HG03469 (cell line): ENCODE data around the gene CTH.
"Not testable (repeated sequence)": the region's sequence is repeated elsewhere in the genome, so short reads cannot be mapped to it uniquely, and the experiment has no call there.

Experiments used
- ATAC-seq: cut with Tn5 transposase; IDR thresholded peaks from one replicate; pipeline ENCODE4 v1.9.1; 2021; ENCODE audit warnings: mild to moderate bottlenecking, moderate library complexity, moderate number of reproducible peaks; ENCODE audit not compliant: unreplicated experiment

The CTH gene

GRCh38 chr1:70410604-70411359, at the start of gene CTH:
TSS of gene CTH (plus strand) at chr1:70411268. CDS start at chr1:70411416, 148 bp downstream.
- ATAC-seq = peak; percentile 87

GRCh38 chr1:70361727-70362398, 49.2 kb upstream of the CTH start:
- ATAC-seq = no peak

- no peak for ATAC-seq
Measured at GRCh38 chr1:70364439-70364838, 46.6 kb upstream of the CTH start.

- ATAC-seq = not testable (repeated sequence)
Measured at GRCh38 chr1:70366425-70366952, 44.6 kb upstream of the CTH start.

- not testable (repeated sequence) for ATAC-seq
Measured at GRCh38 chr1:70366997-70367396, 44.1 kb upstream of the CTH start.

- ATAC-seq = not testable (repeated sequence)
Measured at GRCh38 chr1:70367397-70367796, 43.7 kb upstream of the CTH start.

- ATAC-seq = not testable (repeated sequence)
Measured at GRCh38 chr1:70371586-70371985, 39.5 kb upstream of the CTH start.

GRCh38 chr1:70372426-70372825, 38.6 kb upstream of the CTH start:
- ATAC-seq = no peak

GRCh38 chr1:70373580-70373979, 37.5 kb upstream of the CTH start:
- not testable (repeated sequence) for ATAC-seq

GRCh38 chr1:70376196-70376595, 34.9 kb upstream of the CTH start:
- no peak for ATAC-seq

- peak; percentile 90 for ATAC-seq
Measured at GRCh38 chr1:70382682-70383081, 28.4 kb upstream of the CTH start.

GRCh38 chr1:70383483-70383882, 27.6 kb upstream of the CTH start:
- no peak for ATAC-seq

- ATAC-seq = no peak
Measured at GRCh38 chr1:70384542-70384941, 26.5 kb upstream of the CTH start.

GRCh38 chr1:70385477-70385876, 25.6 kb upstream of the CTH start:
- ATAC-seq = no peak

- ATAC-seq = no peak
Measured at GRCh38 chr1:70386121-70386520, 24.9 kb upstream of the CTH start.

- ATAC-seq = no peak
Measured at GRCh38 chr1:70387507-70387906, 23.6 kb upstream of the CTH start.

GRCh38 chr1:70392626-70393025, 18.4 kb upstream of the CTH start:
- ATAC-seq = no peak

GRCh38 chr1:70396607-70397006, 14.5 kb upstream of the CTH start:
- ATAC-seq = no peak

GRCh38 chr1:70397013-70397412, 14.1 kb upstream of the CTH start:
- ATAC-seq = no peak

GRCh38 chr1:70400335-70400734, 10.7 kb upstream of the CTH start:
- ATAC-seq = no peak

- no peak for ATAC-seq
Measured at GRCh38 chr1:70401974-70402373, 9.1 kb upstream of the CTH start.

- ATAC-seq = no peak
Measured at GRCh38 chr1:70403759-70404158, 7.3 kb upstream of the CTH start.
